ENCODE measurements around the gene ZNF598.

The ZNF598 gene

GRCh38 chr16:2053211-2053610 is 43.6 kb upstream of the ZNF598 start:
- Histone ChIP-seq H3K18ac (ENCODE audit: low read length) (no peak overlapping the region), H2BK12ac (ENCODE audit: low read length) (no peak overlapping the region), H3K23ac (ENCODE audit: low read depth, low read length, poor library complexity) (peak overlapping the region; percentile 46), H4K8ac (ENCODE audit: low read depth, low read length) (no peak overlapping the region), H3K79me1 (ENCODE audit: low read depth, low read length) (peaks cover 2% of the 10 kb centered on the region), H3K4me2 (ENCODE audit: insufficient read depth, low read length, poor library complexity, severe bottlenecking) (no peak overlapping the region), H3K4me3 (ENCODE audit: low read length in 2 of 2) (no peak overlapping the region), H2BK120ac (ENCODE audit: low read depth, low read length) (no peak overlapping the region), H3K9me3 (replicated peaks in 1 of 2; ENCODE audit: control insufficient read depth in 2 of 2, insufficient read depth in 1 of 2, low read depth in 1 of 2, low read length in 2 of 2) (no peaks in the 10 kb centered on the region), H3K36me3 (replicated peaks in 1 of 2; ENCODE audit: control insufficient read depth in 2 of 2, insufficient read depth in 2 of 2, low read length in 2 of 2) (peaks cover 41 to 67% of the 10 kb centered on the region in 2 donors), H2AFZ (ENCODE audit: low read length) (no peak overlapping the region), H4K91ac (ENCODE audit: low read depth, low read length, poor library complexity) (no peak overlapping the region), H3K9ac (ENCODE audit: low read depth, low read length, poor library complexity) (no peak overlapping the region), H2BK15ac (ENCODE audit: low read length) (no peak overlapping the region), H3K14ac (ENCODE audit: low read length) (no peak overlapping the region), H2BK5ac (ENCODE audit: low read length) (no peak overlapping the region), H3K27ac (replicated peaks; ENCODE audit: low read length) (no peak overlapping the region), H3K27me3 (ENCODE audit: control insufficient read depth in 3 of 3, insufficient read depth in 3 of 3, low read depth in 1 of 3, low read length in 3 of 3) (no peaks in the 10 kb centered on the region), H2AK5ac (ENCODE audit: low read depth, low read length) (no peak overlapping the region), H3K4me1 (ENCODE audit: control insufficient read depth in 2 of 2, insufficient read depth in 1 of 2, low read depth in 1 of 2, low read length in 2 of 2) (peaks cover 6 to 11% of the 10 kb centered on the region in 2 donors), H3K4ac (ENCODE audit: low read length) (no peak overlapping the region)
- no peak for DNase-seq (ENCODE audit: low spot score)
- no CpG with 5 or more reads among the region's 21 CpGs for WGBS, 2 donors (ENCODE audit: extremely low coverage in 2 of 2, insufficient read length in 2 of 2, insufficient replicate concordance in 1 of 2)

DNA sequence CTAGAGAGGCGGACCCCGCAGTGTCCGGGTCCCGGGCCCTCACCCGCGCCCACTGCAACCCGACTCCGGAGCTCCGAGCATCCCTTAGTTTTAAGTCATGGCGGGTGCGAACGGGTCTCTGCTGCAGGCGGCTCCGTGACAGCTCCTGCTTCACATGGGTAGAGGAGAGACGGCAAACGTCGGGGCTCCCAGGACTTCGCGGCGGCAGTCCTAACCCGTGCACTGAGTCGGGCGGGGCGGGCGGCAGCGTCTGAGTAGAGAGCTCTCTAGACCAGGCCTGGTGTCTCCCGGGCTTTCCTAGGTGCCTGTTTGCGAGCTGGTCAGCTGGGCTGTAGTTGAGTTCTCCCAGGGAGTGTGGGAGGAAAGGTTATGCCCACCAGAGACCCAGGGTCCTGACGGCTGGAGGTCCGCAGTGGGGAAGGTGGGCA is 38.5 kb upstream of the ZNF598 start:
- Histone ChIP-seq H3K4me1 (ENCODE audit: control insufficient read depth in 2 of 2, insufficient read depth in 1 of 2, low read depth in 1 of 2, low read length in 2 of 2) (peaks cover 8 to 11% of the 10 kb centered on the region in 2 donors), H4K91ac (ENCODE audit: low read depth, low read length, poor library complexity) (no peak overlapping the region), H3K18ac (ENCODE audit: low read length) (peak overlapping the region; percentile 72), H2BK120ac (ENCODE audit: low read depth, low read length) (no peak overlapping the region), H2BK15ac (ENCODE audit: low read length) (no peak overlapping the region), H4K8ac (ENCODE audit: low read depth, low read length) (no peak overlapping the region), H3K4me3 (ENCODE audit: low read length in 2 of 2) (peak overlapping the region; percentile 87), H3K9me3 (replicated peaks in 1 of 2; ENCODE audit: control insufficient read depth in 2 of 2, insufficient read depth in 1 of 2, low read depth in 1 of 2, low read length in 2 of 2) (no peaks in the 10 kb centered on the region), H3K14ac (ENCODE audit: low read length) (no peak overlapping the region), H3K27ac (replicated peaks; ENCODE audit: low read length) (no peak overlapping the region), H2AFZ (ENCODE audit: low read length) (peak overlapping the region; percentile 95), H3K79me1 (ENCODE audit: low read depth, low read length) (peaks cover 9% of the 10 kb centered on the region), H2AK5ac (ENCODE audit: low read depth, low read length) (no peak overlapping the region), H3K36me3 (replicated peaks in 1 of 2; ENCODE audit: control insufficient read depth in 2 of 2, insufficient read depth in 2 of 2, low read length in 2 of 2) (peaks cover 26 to 29% of the 10 kb centered on the region in 2 donors), H2BK12ac (ENCODE audit: low read length) (no peak overlapping the region), H3K4ac (ENCODE audit: low read length) (no peak overlapping the region), H3K27me3 (ENCODE audit: control insufficient read depth in 3 of 3, insufficient read depth in 3 of 3, low read depth in 1 of 3, low read length in 3 of 3) (no peaks in the 10 kb centered on the region), H3K4me2 (ENCODE audit: insufficient read depth, low read length, poor library complexity, severe bottlenecking) (peak overlapping the region; percentile 82), H2BK5ac (ENCODE audit: low read length) (no peak overlapping the region), H3K23ac (ENCODE audit: low read depth, low read length, poor library complexity) (peak overlapping the region; percentile 13), H3K9ac (ENCODE audit: low read depth, low read length, poor library complexity) (peak overlapping the region; percentile 88)
- WGBS, 2 donors (ENCODE audit: extremely low coverage in 2 of 2, insufficient read length in 2 of 2, insufficient replicate concordance in 1 of 2), result no CpG with 5 or more reads among the region's 30 CpGs
- DNase-seq (ENCODE audit: low spot score), result no peak

DNA sequence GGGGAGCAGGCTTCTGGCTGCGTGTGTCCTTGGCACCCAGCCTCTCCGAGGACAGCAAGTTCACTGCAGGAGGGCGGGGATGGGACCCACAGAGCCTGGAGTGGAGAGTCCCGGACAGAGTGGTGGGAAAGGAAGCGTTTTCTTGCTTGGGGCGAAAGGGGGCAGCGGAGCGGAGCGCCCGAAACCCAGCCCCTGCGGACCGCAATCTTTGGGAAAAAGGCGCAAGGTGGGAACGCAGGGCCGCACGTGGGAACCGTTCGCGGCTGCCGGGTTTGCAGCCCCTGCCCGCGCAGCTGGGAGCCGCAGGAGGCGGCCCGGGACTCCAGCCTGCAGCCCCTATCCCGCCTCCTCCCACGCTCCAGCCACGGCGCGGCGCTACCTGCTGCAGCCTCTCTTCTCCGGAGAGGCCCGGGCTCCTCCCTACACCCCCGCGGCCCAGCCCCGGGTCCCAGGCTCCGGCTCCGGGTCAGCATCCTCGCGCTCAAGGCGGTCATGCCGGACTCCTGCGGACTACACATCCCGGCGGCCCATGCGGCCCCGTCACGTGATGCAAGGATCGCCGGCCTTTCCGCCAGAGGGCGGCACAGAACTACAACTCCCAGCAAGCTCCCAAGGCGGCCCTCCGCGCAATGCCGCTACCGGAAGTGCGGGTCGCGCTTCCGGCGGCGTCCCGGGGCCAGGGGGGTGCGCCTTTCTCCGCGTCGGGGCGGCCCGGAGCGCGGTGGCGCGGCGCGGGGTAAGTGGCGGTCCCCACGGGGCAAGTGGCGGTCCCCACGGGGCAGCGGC is 37.9 kb upstream of the ZNF598 start, which contains the start of the genes NTHL1 and TSC2:
Gene NTHL1 (minus strand): TSS at position 505 of the 786 bp plus-strand sequence. CDS start 11 bp downstream, at position 494.
Gene TSC2 (plus strand): TSS at position 656 of the 786 bp plus-strand sequence. CDS start 631 bp downstream, outside the sequence.
- no CpG with 5 or more reads among the region's 81 CpGs for WGBS, 2 donors (ENCODE audit: extremely low coverage in 2 of 2, insufficient read length in 2 of 2, insufficient replicate concordance in 1 of 2)
- peak within 1 kb of the TSS; percentile 94 for H3K18ac ChIP-seq (ENCODE audit: low read length)
- DNase-seq (ENCODE audit: low spot score), result peak; percentile 96

GRCh38 chr16:2046893-2047329 is 37.3 kb upstream of the ZNF598 start:
- no peak for DNase-seq (ENCODE audit: low spot score)
- no peak overlapping the region for H4K91ac ChIP-seq (ENCODE audit: low read depth, low read length, poor library complexity)
- H2BK12ac ChIP-seq (ENCODE audit: low read length), result no peak overlapping the region
- H3K27ac ChIP-seq (replicated peaks; ENCODE audit: low read length), result no peak overlapping the region
- H3K79me1 ChIP-seq (ENCODE audit: low read depth, low read length), result peaks cover 9% of the 10 kb centered on the region
- WGBS, 2 donors (ENCODE audit: extremely low coverage in 2 of 2, insufficient read length in 2 of 2, insufficient replicate concordance in 1 of 2), result no CpG with 5 or more reads among the region's 8 CpGs
- H2AFZ ChIP-seq (ENCODE audit: low read length), result peak overlapping the region; percentile 95
- H2AK5ac ChIP-seq (ENCODE audit: low read depth, low read length), result peak overlapping the region; percentile 56
- no peaks in the 10 kb centered on the region for H3K9me3 ChIP-seq (replicated peaks in 1 of 2; ENCODE audit: control insufficient read depth in 2 of 2, insufficient read depth in 1 of 2, low read depth in 1 of 2, low read length in 2 of 2)
- H3K4me3 ChIP-seq (ENCODE audit: low read length in 2 of 2), result peak overlapping the region; percentile 76 to 87
- H2BK15ac ChIP-seq (ENCODE audit: low read length), result no peak overlapping the region
- no peak overlapping the region for H3K14ac ChIP-seq (ENCODE audit: low read length)
- peaks cover 8 to 11% of the 10 kb centered on the region in 2 donors for H3K4me1 ChIP-seq (ENCODE audit: control insufficient read depth in 2 of 2, insufficient read depth in 1 of 2, low read depth in 1 of 2, low read length in 2 of 2)
- H3K9ac ChIP-seq (ENCODE audit: low read depth, low read length, poor library complexity), result peak overlapping the region; percentile 74
- peak overlapping the region; percentile 82 for H2BK5ac ChIP-seq (ENCODE audit: low read length)
- peak overlapping the region; percentile 85 for H3K4me2 ChIP-seq (ENCODE audit: insufficient read depth, low read length, poor library complexity, severe bottlenecking)
- peak overlapping the region; percentile 94 for H3K18ac ChIP-seq (ENCODE audit: low read length)
- no peak overlapping the region for H4K8ac ChIP-seq (ENCODE audit: low read depth, low read length)
- no peaks in the 10 kb centered on the region for H3K27me3 ChIP-seq (ENCODE audit: control insufficient read depth in 3 of 3, insufficient read depth in 3 of 3, low read depth in 1 of 3, low read length in 3 of 3)
- H3K36me3 ChIP-seq (replicated peaks in 1 of 2; ENCODE audit: control insufficient read depth in 2 of 2, insufficient read depth in 2 of 2, low read length in 2 of 2), result peaks cover 16% of the 10 kb centered on the region in 2 donors
- no peak overlapping the region for H3K4ac ChIP-seq (ENCODE audit: low read length)
- peak overlapping the region; percentile 17 for H3K23ac ChIP-seq (ENCODE audit: low read depth, low read length, poor library complexity)
- no peak overlapping the region for H2BK120ac ChIP-seq (ENCODE audit: low read depth, low read length)

More for the DNA sequence above, 37.9 kb upstream of the ZNF598 start, which contains the start of the genes NTHL1 and TSC2:
- Histone ChIP-seq H4K8ac (ENCODE audit: low read depth, low read length) (no peak within 1 kb of the TSS), H2AK5ac (ENCODE audit: low read depth, low read length) (peak within 1 kb of the TSS; percentile 56), H3K27ac (replicated peaks; ENCODE audit: low read length) (peak within 1 kb of the TSS; percentile 30), H3K4ac (ENCODE audit: low read length) (no peak within 1 kb of the TSS), H2BK12ac (ENCODE audit: low read length) (no peak within 1 kb of the TSS), H4K91ac (ENCODE audit: low read depth, low read length, poor library complexity) (no peak within 1 kb of the TSS), H3K14ac (ENCODE audit: low read length) (peak within 1 kb of the TSS; percentile 71), H2BK120ac (ENCODE audit: low read depth, low read length) (no peak within 1 kb of the TSS), H2BK5ac (ENCODE audit: low read length) (peak within 1 kb of the TSS; percentile 82), H3K79me1 (ENCODE audit: low read depth, low read length) (peaks cover 9% of the 10 kb centered on the region), H3K4me2 (ENCODE audit: insufficient read depth, low read length, poor library complexity, severe bottlenecking) (peak within 1 kb of the TSS; percentile 85), H2AFZ (ENCODE audit: low read length) (peak within 1 kb of the TSS; percentile 95), H3K4me1 (ENCODE audit: control insufficient read depth in 2 of 2, insufficient read depth in 1 of 2, low read depth in 1 of 2, low read length in 2 of 2) (peaks cover 8 to 11% of the 10 kb centered on the region in 2 donors), H3K23ac (ENCODE audit: low read depth, low read length, poor library complexity) (peak within 1 kb of the TSS; percentile 17), H3K27me3 (ENCODE audit: control insufficient read depth in 3 of 3, insufficient read depth in 3 of 3, low read depth in 1 of 3, low read length in 3 of 3) (no peaks in the 10 kb centered on the region), H3K9ac (ENCODE audit: low read depth, low read length, poor library complexity) (peak within 1 kb of the TSS; percentile 88), H3K36me3 (replicated peaks in 1 of 2; ENCODE audit: control insufficient read depth in 2 of 2, insufficient read depth in 2 of 2, low read length in 2 of 2) (peaks cover 20 to 23% of the 10 kb centered on the region in 2 donors), H3K9me3 (replicated peaks in 1 of 2; ENCODE audit: control insufficient read depth in 2 of 2, insufficient read depth in 1 of 2, low read depth in 1 of 2, low read length in 2 of 2) (no peaks in the 10 kb centered on the region), H3K4me3 (ENCODE audit: low read length in 2 of 2) (peak within 1 kb of the TSS; percentile 87), H2BK15ac (ENCODE audit: low read length) (no peak within 1 kb of the TSS)
